Common myeloid progenitor, CD34-positive (primary cell): Measurements from ENCODE around the gene SCARF2.

ENCODE experiments used
- CTCF ChIA-PET: fragments of 350-600 bp; sonication (Branson Sonifier 250); formaldehyde crosslinking; loops from one replicate; lab custom pipeline; 2021; ENCODE audit warnings: antibody characterized with exemption; lab: Charles Lee
- POLR2A ChIA-PET: fragments of 350-600 bp; sonication (Branson Sonifier 250); formaldehyde crosslinking; loops from one replicate; lab custom pipeline; 2021; ENCODE audit warnings: antibody characterized with exemption; lab: Charles Lee
- DNase-seq, 3 donors: peaks; one replicate each; pipeline versions ENCODE4 v3.0.0 to v3.0.0-alpha.2; 2013
- H3K27ac ChIP-seq, 2 experiments: 1 replicate in 1 of 2; 2 replicates in 1 of 2; pipeline ENCODE4 v1.7.0; 2013; ENCODE audit warnings: inconsistent platforms in 2 of 2, low read length in 2 of 2, mild to moderate bottlenecking in 2 of 2, low read depth in 1 of 2, moderate library complexity in 1 of 2; ENCODE audit not compliant: severe bottlenecking in 2 of 2, insufficient read depth in 1 of 2, poor library complexity in 1 of 2
- H3K27me3 ChIP-seq, 5 experiments: replicated peaks in 2 of 5; 1 replicate in 3 of 5; 2 replicates in 2 of 5; pipeline versions ENCODE4 v1.6.1 to v1.7.0; 2013; ENCODE audit warnings: low read length in 4 of 5, mild to moderate bottlenecking in 2 of 5, moderate library complexity in 2 of 5, inconsistent platforms in 1 of 5; ENCODE audit not compliant: insufficient read depth in 5 of 5, control insufficient read depth in 4 of 5
- H3K36me3 ChIP-seq, 4 experiments: 1 replicate in 2 of 4; 2 replicates in 2 of 4; pipeline versions ENCODE4 v1.6.1 to v1.7.0; 2013; ENCODE audit warnings: low read length in 3 of 4, control low read depth in 1 of 4, mild to moderate bottlenecking in 1 of 4; ENCODE audit not compliant: control insufficient read depth in 4 of 4, insufficient read depth in 4 of 4
- H3K4me1 ChIP-seq, 4 experiments: 1 replicate in 3 of 4; 2 replicates in 1 of 4; pipeline versions ENCODE4 v1.6.1 to v1.7.1; 2013; ENCODE audit warnings: low read length in 3 of 4, mild to moderate bottlenecking in 3 of 4, control low read depth in 1 of 4, inconsistent platforms in 1 of 4, moderate library complexity in 1 of 4; ENCODE audit not compliant: control insufficient read depth in 4 of 4, insufficient read depth in 4 of 4; ENCODE audit errors: control extremely low read depth in 1 of 4
- H3K4me3 ChIP-seq, 7 experiments: 1 replicate in 4 of 7; 2 replicates in 3 of 7; pipeline versions ENCODE4 v1.5.1 to v1.7.0; 2013; ENCODE audit warnings: mild to moderate bottlenecking in 7 of 7, low read length in 6 of 7, moderate library complexity in 6 of 7, inconsistent platforms in 2 of 7, low read depth in 2 of 7, control low read depth in 1 of 7; ENCODE audit not compliant: insufficient read depth in 4 of 7, control insufficient read depth in 1 of 7; ENCODE audit errors: extremely low read depth in 1 of 7
- H3K9me3 ChIP-seq, 5 experiments: 1 replicate in 4 of 5; 2 replicates in 1 of 5; pipeline versions ENCODE4 v1.6.1 to v1.7.1; 2013; ENCODE audit warnings: low read length in 4 of 5, mild to moderate bottlenecking in 2 of 5, inconsistent platforms in 1 of 5, low read depth in 1 of 5, moderate library complexity in 1 of 5; ENCODE audit not compliant: control insufficient read depth in 4 of 5, insufficient read depth in 2 of 5; ENCODE audit errors: control extremely low read depth in 1 of 5
- WGBS: methylation state at CpG from one replicate; pipeline ENCODE4 v1.1.5; 2013; ENCODE audit not compliant: insufficient coverage; 5-methylcytosine and 5-hydroxymethylcytosine counted together

Gene SCARF2

GRCh38 chr22:20435436-20436306, 2.0 kb downstream of the SCARF2 start:
- peaks cover 0 to 90% (median 28%) of the 10 kb centered on the region in 5 experiments for H3K27me3 ChIP-seq
- peak overlapping the region in 3 of 7 experiments; percentile 39 to 57 (median 50) for H3K4me3 ChIP-seq
- H3K27ac ChIP-seq = no peak overlapping the region
- no peaks in the 10 kb centered on the region for H3K36me3 ChIP-seq
- whole genome bisulfite sequencing = 74% methylated on average over 11 of the region's 11 CpGs
- DNase-seq = no peak
- POLR2A ChIA-PET = no interaction called here
- no peaks in the 10 kb centered on the region for H3K9me3 ChIP-seq
- peaks cover 0 to 36% (median 30%) of the 10 kb centered on the region in 4 experiments for H3K4me1 ChIP-seq
- CTCF ChIA-PET = interaction anchor here (1.0 to 2.4 kb wide), 5 partner anchors 9 to 28 kb away, joined by 3 to 9 read pairs (median 4); no protein-coding TSS in a partner anchor

GRCh38 chr22:20434773-20435172, 2.9 kb downstream of the SCARF2 start:
- H3K4me3 ChIP-seq = no peak overlapping the region
- ChIA-PET POLR2A (no interaction called here), CTCF (interaction anchor here (1.4 to 2.4 kb wide), 7 partner anchors 10 to 29 kb away, joined by 3 to 9 read pairs (median 5); no protein-coding TSS in a partner anchor)
- no peak overlapping the region for H3K27ac ChIP-seq
- no peak for DNase-seq
- 100% methylated on average over 3 of the region's 3 CpGs for WGBS
- no peaks in the 10 kb centered on the region for H3K36me3 ChIP-seq
- H3K4me1 ChIP-seq = peaks cover 0 to 45% (median 39%) of the 10 kb centered on the region in 4 experiments
- peaks cover 0 to 98% (median 35%) of the 10 kb centered on the region in 5 experiments for H3K27me3 ChIP-seq
- H3K9me3 ChIP-seq = no peaks in the 10 kb centered on the region

GRCh38 chr22:20434264-20434751, 3.3 kb downstream of the SCARF2 start:
- H3K27ac ChIP-seq = no peak overlapping the region
- no peaks in the 10 kb centered on the region for H3K36me3 ChIP-seq
- WGBS = 95% methylated on average over 12 of the region's 12 CpGs
- H3K4me1 ChIP-seq = peaks cover 0 to 50% (median 43%) of the 10 kb centered on the region in 4 experiments
- H3K9me3 ChIP-seq = no peaks in the 10 kb centered on the region
- no peak overlapping the region for H3K4me3 ChIP-seq
- ChIA-PET CTCF (interaction anchor here (0.5 to 2.4 kb wide), 8 partner anchors 10 to 52 kb away, joined by 3 to 9 read pairs (median 4); no protein-coding TSS in a partner anchor), POLR2A (no interaction called here)
- no peak for DNase-seq
- peaks cover 0 to 98% (median 35%) of the 10 kb centered on the region in 5 experiments for H3K27me3 ChIP-seq

GRCh38 chr22:20433686-20434241, 3.9 kb downstream of the SCARF2 start:
- DNase-seq = no peak
- Histone ChIP-seq H3K4me1 (peaks cover 0 to 55% (median 47%) of the 10 kb centered on the region in 4 experiments), H3K27me3 (peaks cover 0 to 97% (median 37%) of the 10 kb centered on the region in 5 experiments), H3K4me3 (no peak overlapping the region), H3K27ac (no peak overlapping the region), H3K36me3 (no peaks in the 10 kb centered on the region), H3K9me3 (no peaks in the 10 kb centered on the region)
- WGBS = 100% methylated on average over 3 of the region's 4 CpGs
- ChIA-PET CTCF (interaction anchor here (0.5 to 2.4 kb wide), 6 partner anchors 11 to 51 kb away, joined by 3 to 9 read pairs (median 4); no protein-coding TSS in a partner anchor), POLR2A (no interaction called here)

- H3K9me3 ChIP-seq = no peaks in the 10 kb centered on the region
- H3K27ac ChIP-seq = no peak overlapping the region
- WGBS = 96% methylated on average over 11 of the region's 11 CpGs
- POLR2A ChIA-PET = no interaction called here
- peaks cover 0 to 96% (median 40%) of the 10 kb centered on the region in 5 experiments for H3K27me3 ChIP-seq
- H3K4me3 ChIP-seq = no peak overlapping the region
- DNase-seq = no peak
- H3K4me1 ChIP-seq = peaks cover 0 to 52% (median 45%) of the 10 kb centered on the region in 4 experiments
- CTCF ChIA-PET = interaction anchor here (1.4 to 2.4 kb wide), 3 partner anchors 15 to 24 kb away, joined by 5 to 9 read pairs (median 6); no protein-coding TSS in a partner anchor
- no peaks in the 10 kb centered on the region for H3K36me3 ChIP-seq
Measured at GRCh38 chr22:20433191-20433590, 4.4 kb downstream of the SCARF2 start.

- CTCF ChIA-PET = no interaction called here
- H3K9me3 ChIP-seq = no peaks in the 10 kb centered on the region
- DNase-seq = no peak
- no peak overlapping the region for H3K4me3 ChIP-seq
- H3K36me3 ChIP-seq = no peaks in the 10 kb centered on the region
- POLR2A ChIA-PET = no interaction called here
- H3K27me3 ChIP-seq = peaks cover 0 to 96% (median 44%) of the 10 kb centered on the region in 5 experiments
- peaks cover 0 to 43% (median 39%) of the 10 kb centered on the region in 4 experiments for H3K4me1 ChIP-seq
- whole genome bisulfite sequencing = 92% methylated on average over 2 of the region's 3 CpGs
- no peak overlapping the region for H3K27ac ChIP-seq
Measured at GRCh38 chr22:20432244-20432686, 5.4 kb downstream of the SCARF2 start.
